ENCODE measurements around the gene PPP1R37. TPM values are rescaled to one million over a fixed set of nuclear protein-coding genes. Genes with fewer than 3 reads are reported as not detected.

Gene PPP1R37
- total and polyA plus RNA-seq, 2 donors (not counting 1 experiment from before 2014, with no cell fraction given) = 20.7 to 28.1 TPM

DNA sequence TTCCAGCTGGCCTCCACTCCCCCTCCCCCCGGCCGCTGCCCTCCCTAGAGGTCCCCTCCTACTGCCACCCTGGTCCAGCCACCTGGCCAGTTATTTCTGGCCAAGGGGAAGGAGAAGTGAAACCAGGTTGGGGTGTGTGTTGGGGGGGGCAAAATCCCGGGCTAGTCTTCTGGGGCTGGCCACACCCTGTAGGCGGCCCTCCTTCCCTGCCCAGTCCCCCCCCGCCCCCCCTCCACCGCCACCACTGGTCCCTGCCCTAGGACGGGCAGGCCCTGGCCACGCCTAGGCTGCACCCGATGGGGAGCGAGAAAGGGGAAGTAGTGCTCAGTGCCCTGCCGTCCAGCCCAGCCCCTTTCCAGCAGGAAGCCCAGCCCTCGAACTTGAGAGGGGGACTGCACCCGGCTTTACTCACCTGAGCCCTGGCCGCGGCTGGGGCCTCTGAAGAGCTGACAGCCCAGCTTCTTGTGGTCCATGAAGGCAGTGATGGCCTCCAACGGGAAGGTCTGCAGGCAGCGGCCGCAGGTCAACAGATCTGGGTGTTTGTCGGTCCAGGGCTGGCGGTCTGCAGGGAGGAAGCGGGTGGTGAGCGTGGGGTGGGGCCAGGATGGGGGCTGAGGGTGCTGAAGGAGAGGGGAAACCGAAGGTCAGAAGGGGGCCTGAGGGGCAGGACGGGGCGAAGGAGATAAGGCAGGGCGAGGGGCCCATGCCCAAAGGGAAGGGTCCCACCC lies 17.5 kb upstream of the PPP1R37 start:
- no peaks in the 10 kb centered on the region for H3K9me3 Mint-ChIP-seq (ENCODE audit: insufficient read depth)
- 0% methylated on average over 19 of the region's 26 CpGs for WGBS (ENCODE audit: insufficient coverage)
- CTCF ChIA-PET = interaction anchor here (0.7 to 2.2 kb wide), 10 partner anchors 10 to 121 kb away, joined by 3 to 24 read pairs (median 4); partner anchors contain the start of gene CLPTM1
- no peak for TF ChIP-seq EZH2 (IDR thresholded peaks at IDR 0.05; ENCODE audit: borderline replicate concordance, insufficient read depth, low read depth, low read length, poor library complexity, severe bottlenecking)
- TF ChIP-seq, protein P1, sequence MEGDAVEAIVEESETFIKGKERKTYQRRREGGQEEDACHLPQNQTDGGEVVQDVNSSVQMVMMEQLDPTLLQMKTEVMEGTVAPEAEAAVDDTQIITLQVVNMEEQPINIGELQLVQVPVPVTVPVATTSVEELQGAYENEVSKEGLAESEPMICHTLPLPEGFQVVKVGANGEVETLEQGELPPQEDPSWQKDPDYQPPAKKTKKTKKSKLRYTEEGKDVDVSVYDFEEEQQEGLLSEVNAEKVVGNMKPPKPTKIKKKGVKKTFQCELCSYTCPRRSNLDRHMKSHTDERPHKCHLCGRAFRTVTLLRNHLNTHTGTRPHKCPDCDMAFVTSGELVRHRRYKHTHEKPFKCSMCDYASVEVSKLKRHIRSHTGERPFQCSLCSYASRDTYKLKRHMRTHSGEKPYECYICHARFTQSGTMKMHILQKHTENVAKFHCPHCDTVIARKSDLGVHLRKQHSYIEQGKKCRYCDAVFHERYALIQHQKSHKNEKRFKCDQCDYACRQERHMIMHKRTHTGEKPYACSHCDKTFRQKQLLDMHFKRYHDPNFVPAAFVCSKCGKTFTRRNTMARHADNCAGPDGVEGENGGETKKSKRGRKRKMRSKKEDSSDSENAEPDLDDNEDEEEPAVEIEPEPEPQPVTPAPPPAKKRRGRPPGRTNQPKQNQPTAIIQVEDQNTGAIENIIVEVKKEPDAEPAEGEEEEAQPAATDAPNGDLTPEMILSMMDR (IDR thresholded peaks at IDR 0.05) = no peak
- Histone ChIP-seq H2AFZ (ENCODE audit: insufficient read depth, low read depth, low read length, poor library complexity, severe bottlenecking) (peak overlapping the region; percentile 55), H3K9ac (ENCODE audit: low read length) (peak overlapping the region; percentile 93), H3K4me2 (replicated peaks; ENCODE audit: low read depth, low read length, poor library complexity, severe bottlenecking) (peak overlapping the region; percentile 91), H3K27me3 (replicated peaks in 1 of 4; ENCODE audit: control extremely low read depth in 1 of 4, control insufficient read depth in 3 of 4, insufficient read depth in 4 of 4, low read length in 3 of 4) (no peaks in the 10 kb centered on the region), H3K79me2 (ENCODE audit: control insufficient read depth, insufficient read depth, low read length) (peaks cover 69% of the 10 kb centered on the region), H3K9me3 (ENCODE audit: control extremely low read depth in 1 of 3, control insufficient read depth in 2 of 3, insufficient read depth in 1 of 3, low read length in 2 of 3) (no peaks in the 10 kb centered on the region), H4K20me1 (ENCODE audit: control insufficient read depth, insufficient read depth, low read length, poor library complexity, severe bottlenecking) (peaks cover 67% of the 10 kb centered on the region), H3K4me3 (ENCODE audit: control extremely low read depth in 1 of 5, extremely low read depth in 1 of 5, insufficient read depth in 1 of 5, low read depth in 2 of 5, low read length in 4 of 5) (peak overlapping the region; percentile 61 to 94 (median 93)), H3K27ac (ENCODE audit: low read length in 2 of 2) (peak overlapping the region; percentile 81 to 87), H3K4me1 (ENCODE audit: control insufficient read depth in 2 of 2, insufficient read depth in 2 of 2, low read length in 2 of 2) (peaks cover 37 to 63% of the 10 kb centered on the region in 2 donors), H3K36me3 (replicated peaks in 1 of 2; ENCODE audit: control extremely low read depth in 1 of 2, control insufficient read depth in 1 of 2, extremely low read depth in 1 of 2, insufficient read depth in 2 of 2, low read length in 1 of 2) (peaks cover 0 to 39% of the 10 kb centered on the region in 2 experiments)
- no peaks in the 10 kb centered on the region for H3K27me3 Mint-ChIP-seq
- peak overlapping the region; percentile 94 for H3K4me3 Mint-ChIP-seq
- H3K4me1 Mint-ChIP-seq = peaks cover 58% of the 10 kb centered on the region
- ATAC-seq (ENCODE audit: low read depth) (peak; percentile 75), DNase-seq (peak; percentile 91)
- intact Hi-C loops (cut with micrococcal nuclease) = loop anchor here (1.0 to 5.0 kb wide), 6 partner anchors 17 to 323 kb away; partner anchors contain the start of genes BLOC1S3, RELB and TRAPPC6A
- H3K27ac Mint-ChIP-seq = peak overlapping the region; percentile 96
- POLR2A ChIA-PET = interaction anchor here (0.5 to 1.8 kb wide), 11 partner anchors 8 to 188 kb away, joined by 3 to 19 read pairs (median 6); partner anchors contain the start of genes BLOC1S3, CLASRP, PPP1R37 and RELB
